ENCODE data around the gene ARHGAP10.

Gene ARHGAP10

GRCh38 chr4:147769386-147769785 lies 37.5 kb downstream of the ARHGAP10 start:
- DNase-seq: no peak

GRCh38 chr4:147770831-147771230 lies 38.9 kb downstream of the ARHGAP10 start:
- no peak for DNase-seq

GRCh38 chr4:147772056-147772455 lies 40.2 kb downstream of the ARHGAP10 start:
- no peak for DNase-seq

GRCh38 chr4:147772459-147772969 lies 40.6 kb downstream of the ARHGAP10 start:
- DNase-seq: no peak

GRCh38 chr4:147773261-147774184 lies 41.6 kb downstream of the ARHGAP10 start:
- no peak for DNase-seq

GRCh38 chr4:147776716-147777115 lies 44.8 kb downstream of the ARHGAP10 start:
- DNase-seq: no peak

GRCh38 chr4:147777456-147778091 lies 45.7 kb downstream of the ARHGAP10 start:
- no peak for DNase-seq

- no peak for DNase-seq
Observed at GRCh38 chr4:147778942-147779341, 47.1 kb downstream of the ARHGAP10 start.

GRCh38 chr4:147779451-147779850 lies 47.6 kb downstream of the ARHGAP10 start:
- DNase-seq: no peak

- no peak for DNase-seq
Observed at GRCh38 chr4:147780137-147780777, 48.4 kb downstream of the ARHGAP10 start.

- DNase-seq: no peak
Observed at GRCh38 chr4:147782087-147782781, 50.3 kb downstream of the ARHGAP10 start.

GRCh38 chr4:147785129-147785528 lies 53.2 kb downstream of the ARHGAP10 start:
- DNase-seq: no peak

GRCh38 chr4:147786031-147786430 lies 54.1 kb downstream of the ARHGAP10 start:
- no peak for DNase-seq

- DNase-seq: no peak
Observed at GRCh38 chr4:147786531-147786930, 54.6 kb downstream of the ARHGAP10 start.

GRCh38 chr4:147787204-147787603 lies 55.3 kb downstream of the ARHGAP10 start:
- no peak for DNase-seq

GRCh38 chr4:147788791-147789190 lies 56.9 kb downstream of the ARHGAP10 start:
- DNase-seq: no peak

- DNase-seq: no peak
Observed at GRCh38 chr4:147789596-147789995, 57.7 kb downstream of the ARHGAP10 start.

- DNase-seq: no peak
Observed at GRCh38 chr4:147790412-147790811, 58.5 kb downstream of the ARHGAP10 start.

- DNase-seq: no peak
Observed at GRCh38 chr4:147791341-147791740, 59.5 kb downstream of the ARHGAP10 start.

GRCh38 chr4:147791865-147792264 lies 60.0 kb downstream of the ARHGAP10 start:
- DNase-seq: no peak

- DNase-seq: no peak
Observed at GRCh38 chr4:147793569-147794313, 61.9 kb downstream of the ARHGAP10 start.

GRCh38 chr4:147794314-147794680 lies 62.4 kb downstream of the ARHGAP10 start:
- DNase-seq: no peak
